CD14-positive monocyte (primary cell): ENCODE measurements around the gene GJC3. TPM values are rescaled to one million over a fixed set of nuclear protein-coding genes. Genes with fewer than 3 reads are reported as not detected.
"Not testable (repeated sequence)": the region's sequence is repeated elsewhere in the genome, so short reads cannot be mapped to it uniquely, and the experiment has no call there.

Source experiments
- DNase-seq, 3 donors: peaks; one replicate each; pipeline ENCODE4 v3.0.0-alpha.2; 2011 to 2022
- H2AFZ ChIP-seq: 2 replicates; pipeline ENCODE4 v1.6.0; 2012; ENCODE audit warnings: mild to moderate bottlenecking, low read depth, low read length, inconsistent platforms; ENCODE audit not compliant: insufficient read depth, poor library complexity, severe bottlenecking
- H3K27ac ChIP-seq, 2 donors: 1 replicate in 1 of 2; 2 replicates in 1 of 2; pipeline ENCODE4 v1.5.1; 2012 to 2013; ENCODE audit warnings: low read length in 2 of 2, control low read depth in 1 of 2, inconsistent platforms in 1 of 2, low read depth in 1 of 2, mild to moderate bottlenecking in 1 of 2
- H3K27me3 ChIP-seq, 2 donors: one replicate each; pipeline versions ENCODE4 v1.6.0 to v1.6.1; 2011 to 2013; ENCODE audit warnings: low read length in 2 of 2; ENCODE audit not compliant: control insufficient read depth in 2 of 2, insufficient read depth in 2 of 2
- H3K36me3 ChIP-seq, 2 donors: replicated peaks in 1 of 2; 1 replicate in 1 of 2; 2 replicates in 1 of 2; pipeline versions ENCODE4 v1.5.1 to v1.6.1; 2012 to 2013; ENCODE audit warnings: low read length in 2 of 2, control low read depth in 1 of 2, inconsistent platforms in 1 of 2, mild to moderate bottlenecking in 1 of 2; ENCODE audit not compliant: insufficient read depth in 2 of 2, control insufficient read depth in 1 of 2
- H3K4me1 ChIP-seq, 2 donors: 1 replicate in 1 of 2; 2 replicates in 1 of 2; pipeline versions ENCODE4 v1.5.1 to v1.6.1; 2012 to 2013; ENCODE audit warnings: low read length in 2 of 2, control low read depth in 1 of 2, inconsistent platforms in 1 of 2, mild to moderate bottlenecking in 1 of 2, moderate library complexity in 1 of 2; ENCODE audit not compliant: insufficient read depth in 2 of 2, control insufficient read depth in 1 of 2
- H3K4me2 ChIP-seq: replicated peaks from 2 replicates; pipeline ENCODE3; 2012; ENCODE audit warnings: low read length, moderate library complexity, mild to moderate bottlenecking; ENCODE audit not compliant: poor library complexity, severe bottlenecking; ENCODE audit errors: extremely low read depth
- H3K4me3 ChIP-seq, 3 experiments: fragments of 200-600 bp in 1 of 3; sonication (generic) in 1 of 3; replicated peaks in 1 of 3; 1 replicate in 2 of 3; 2 replicates in 1 of 3; pipeline ENCODE4 v1.5.1; 2011 to 2013; ENCODE audit warnings: low read length in 3 of 3, mild to moderate bottlenecking in 3 of 3, control low read depth in 2 of 3, low read depth in 2 of 3, inconsistent platforms in 1 of 3, moderate library complexity in 1 of 3
- H3K79me2 ChIP-seq: 2 replicates; pipeline ENCODE4 v1.6.0; 2012; ENCODE audit warnings: mild to moderate bottlenecking, control low read depth, inconsistent platforms, low read length, moderate library complexity; ENCODE audit not compliant: insufficient read depth
- H3K9ac ChIP-seq: 2 replicates; pipeline ENCODE4 v1.6.0; 2017; ENCODE audit warnings: low read length, mild to moderate bottlenecking; ENCODE audit not compliant: insufficient read depth, poor library complexity, severe bottlenecking
- H3K9me3 ChIP-seq, 2 donors: replicated peaks in 1 of 2; 1 replicate in 1 of 2; 2 replicates in 1 of 2; pipeline versions ENCODE4 v1.5.1 to v1.6.1; 2012 to 2013; ENCODE audit warnings: low read length in 2 of 2, control low read depth in 1 of 2; ENCODE audit not compliant: control insufficient read depth in 1 of 2, insufficient read depth in 1 of 2
- H4K20me1 ChIP-seq: 2 replicates; pipeline ENCODE4 v1.6.0; 2012; ENCODE audit warnings: mild to moderate bottlenecking, low read length, control low read depth, moderate library complexity; ENCODE audit not compliant: insufficient read depth
- H3K27ac Mint-ChIP-seq, 7 donors: one replicate each; pipeline ENCODE4 v1.8.0; 2020; ENCODE audit warnings: mild to moderate bottlenecking in 7 of 7, mixed read lengths in 7 of 7, moderate library complexity in 6 of 7, inconsistent platforms in 2 of 7
- H3K27me3 Mint-ChIP-seq, 3 donors: one replicate each; pipeline ENCODE4 v1.8.0; 2021 to 2022; ENCODE audit warnings: low read depth in 3 of 3, mild to moderate bottlenecking in 3 of 3, mixed read lengths in 3 of 3, moderate library complexity in 3 of 3, inconsistent platforms in 1 of 3
- H3K36me3 Mint-ChIP-seq, 2 donors: one replicate each; pipeline ENCODE4 v1.8.0; 2020; ENCODE audit warnings: mixed read lengths in 2 of 2, inconsistent platforms in 1 of 2, mild to moderate bottlenecking in 1 of 2
- H3K4me1 Mint-ChIP-seq: one replicate; pipeline ENCODE4 v1.8.0; 2020; ENCODE audit warnings: mild to moderate bottlenecking, mixed read lengths
- H3K4me3 Mint-ChIP-seq, 2 donors: one replicate each; pipeline ENCODE4 v1.8.0; 2020; ENCODE audit warnings: mild to moderate bottlenecking in 2 of 2, mixed read lengths in 2 of 2, moderate library complexity in 1 of 2
- H3K9me3 Mint-ChIP-seq, 7 donors: one replicate each; pipeline ENCODE4 v1.8.0; 2020 to 2022; ENCODE audit warnings: mixed read lengths in 7 of 7, mild to moderate bottlenecking in 6 of 7, moderate library complexity in 6 of 7, inconsistent platforms in 2 of 7
- WGBS: methylation state at CpG from one replicate; pipeline ENCODE4 v1.1.5; 2013; ENCODE audit warnings: missing lambda C conversion rate; ENCODE audit not compliant: insufficient coverage; 5-methylcytosine and 5-hydroxymethylcytosine counted together
- intact Hi-C, 2 donors: fragments of 100-400 bp; cut with micrococcal nuclease; formaldehyde crosslinking; loops; one replicate each; pipeline versions ENCODE4 v1.15.0 to v1.15.1; 2023
- polyA plus RNA-seq, 3 donors: library from polyadenylated mRNA; depleted of rRNA in 1 of 3; unstranded in 2 of 3; stranded (reverse) in 1 of 3; fragments of 300-500 nt in 2 of 3; fragments of >200 nt in 1 of 3; fragmentation: Illumina TruSeq in 2 of 3; gene quantifications; 1 replicate in 2 of 3; 2 replicates in 1 of 3; pipeline ENCODE4 v1.2.3, GENCODE V29; 2012 to 2021
- TF ChIP-seq, protein P1 (sequence below): fragments of 200-600 bp; IDR thresholded peaks from one replicate; pipeline ENCODE4 v1.8.0; 2022; ENCODE audit warnings: antibody characterized with exemption, mild to moderate bottlenecking

GJC3 gene
- polyA plus RNA-seq, 3 donors, result not detected

DNA sequence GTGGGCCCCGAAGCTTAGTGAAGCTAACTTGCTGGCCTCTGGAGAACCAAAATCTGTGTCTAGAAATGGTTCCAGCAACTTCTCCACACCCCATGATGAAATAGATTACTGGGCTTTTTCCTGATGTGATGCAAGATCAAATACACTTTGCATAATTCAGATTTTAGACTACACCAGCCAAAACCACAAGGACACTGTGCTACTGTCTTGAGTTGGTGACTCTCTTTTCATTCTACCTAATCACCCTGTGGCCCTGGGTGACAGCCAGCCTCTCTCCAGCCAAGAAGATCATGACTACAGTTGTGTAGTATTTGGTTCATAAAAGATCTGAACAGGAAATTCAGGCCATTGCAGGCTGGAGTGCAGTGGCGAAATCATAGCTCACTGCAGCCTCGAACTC, 24.2 kb upstream of the GJC3 start:
- Histone ChIP-seq H3K9ac (no peak overlapping the region), H4K20me1 (no peaks in the 10 kb centered on the region), H3K4me3 (peak overlapping the region in 1 of 3 experiments; percentile 22), H3K27me3 (peaks cover 2% of the 10 kb centered on the region in 2 donors), H3K36me3 (no peaks in the 10 kb centered on the region), H3K27ac (peak overlapping the region; percentile 66 to 77), H3K4me1 (peaks cover 19 to 20% of the 10 kb centered on the region in 2 donors), H2AFZ (peak overlapping the region; percentile 33), H3K4me2 (peak overlapping the region; percentile 40), H3K79me2 (no peaks in the 10 kb centered on the region), H3K9me3 (peaks cover 7 to 8% of the 10 kb centered on the region in 2 donors)
- peak overlapping the region; percentile 74 to 93 (median 84) for H3K27ac Mint-ChIP-seq
- intact Hi-C loops, result no loop called here
- H3K4me1 Mint-ChIP-seq, result peaks cover 32% of the 10 kb centered on the region
- peaks cover 2 to 8% (median 5%) of the 10 kb centered on the region in 3 donors for H3K27me3 Mint-ChIP-seq
- 8% methylated on average over 2 of the region's 3 CpGs for WGBS
- TF ChIP-seq, protein P1, sequence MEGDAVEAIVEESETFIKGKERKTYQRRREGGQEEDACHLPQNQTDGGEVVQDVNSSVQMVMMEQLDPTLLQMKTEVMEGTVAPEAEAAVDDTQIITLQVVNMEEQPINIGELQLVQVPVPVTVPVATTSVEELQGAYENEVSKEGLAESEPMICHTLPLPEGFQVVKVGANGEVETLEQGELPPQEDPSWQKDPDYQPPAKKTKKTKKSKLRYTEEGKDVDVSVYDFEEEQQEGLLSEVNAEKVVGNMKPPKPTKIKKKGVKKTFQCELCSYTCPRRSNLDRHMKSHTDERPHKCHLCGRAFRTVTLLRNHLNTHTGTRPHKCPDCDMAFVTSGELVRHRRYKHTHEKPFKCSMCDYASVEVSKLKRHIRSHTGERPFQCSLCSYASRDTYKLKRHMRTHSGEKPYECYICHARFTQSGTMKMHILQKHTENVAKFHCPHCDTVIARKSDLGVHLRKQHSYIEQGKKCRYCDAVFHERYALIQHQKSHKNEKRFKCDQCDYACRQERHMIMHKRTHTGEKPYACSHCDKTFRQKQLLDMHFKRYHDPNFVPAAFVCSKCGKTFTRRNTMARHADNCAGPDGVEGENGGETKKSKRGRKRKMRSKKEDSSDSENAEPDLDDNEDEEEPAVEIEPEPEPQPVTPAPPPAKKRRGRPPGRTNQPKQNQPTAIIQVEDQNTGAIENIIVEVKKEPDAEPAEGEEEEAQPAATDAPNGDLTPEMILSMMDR, result no peak
- H3K4me3 Mint-ChIP-seq, result peak overlapping the region in 1 of 2 donors; percentile 59
- DNase-seq, result peak; percentile 77 to 82 (median 81)
- H3K36me3 Mint-ChIP-seq, result peaks cover 0 to 2% of the 10 kb centered on the region in 2 donors
- H3K9me3 Mint-ChIP-seq, result peaks cover 5 to 15% (median 10%) of the 10 kb centered on the region in 7 donors

DNA sequence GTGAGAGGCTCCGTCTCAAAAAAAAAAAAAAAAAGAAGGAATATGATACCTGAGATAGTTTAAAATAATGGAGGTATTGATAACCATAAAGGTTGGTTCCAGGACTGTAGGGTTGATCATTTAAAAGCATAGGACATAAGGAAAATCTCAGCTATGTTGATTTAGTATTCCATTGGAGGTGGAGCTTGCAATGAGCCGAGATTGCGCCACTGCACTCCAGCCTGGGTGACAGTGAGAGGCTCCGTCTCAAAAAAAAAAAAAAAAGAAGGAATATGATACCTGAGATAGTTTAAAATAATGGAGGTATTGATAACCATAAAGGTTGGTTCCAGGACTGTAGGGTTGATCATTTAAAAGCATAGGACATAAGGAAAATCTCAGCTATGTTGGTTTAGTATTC, 23.2 kb upstream of the GJC3 start:
- H3K4me1 Mint-ChIP-seq, result peaks cover 36% of the 10 kb centered on the region
- H3K4me3 Mint-ChIP-seq, H3K4me3 ChIP-seq, H3K36me3 ChIP-seq, H3K9me3 ChIP-seq, DNase-seq, intact Hi-C loops, H3K27me3 Mint-ChIP-seq, H3K9ac ChIP-seq, H3K4me2 ChIP-seq, H3K36me3 Mint-ChIP-seq, H3K27ac Mint-ChIP-seq, H4K20me1 ChIP-seq, H3K79me2 ChIP-seq, H3K27me3 ChIP-seq: not testable (repeated sequence)
- Histone ChIP-seq H3K27ac (peak overlapping the region in 1 of 2 donors; percentile 77), H2AFZ (peak overlapping the region; percentile 33), H3K4me1 (peaks cover 22 to 23% of the 10 kb centered on the region in 2 donors)
- WGBS, result no CpG with 5 or more reads among the region's 4 CpGs
- peaks cover 5 to 15% (median 10%) of the 10 kb centered on the region in 7 donors for H3K9me3 Mint-ChIP-seq

DNA sequence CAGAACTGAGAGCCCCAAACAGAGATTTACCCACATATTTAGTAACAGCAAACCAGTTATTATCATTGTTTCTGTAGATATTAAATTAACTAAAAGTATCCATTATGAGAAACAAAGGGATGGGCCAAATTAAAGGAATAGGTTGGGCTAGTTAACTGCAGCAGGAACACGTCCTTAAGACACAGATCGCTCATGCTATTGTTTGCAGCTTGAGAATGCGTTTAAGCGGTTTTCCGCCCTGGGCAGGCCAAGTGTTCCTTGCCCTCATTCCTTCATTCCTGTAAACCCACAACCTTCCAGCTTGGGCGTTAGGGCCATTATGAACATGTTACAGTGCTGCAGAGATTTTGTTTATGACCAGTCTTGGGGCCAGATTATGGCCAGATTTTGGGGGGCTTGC, 21.4 kb upstream of the GJC3 start:
- H3K4me2 ChIP-seq, H3K27me3 Mint-ChIP-seq, H3K9ac ChIP-seq, H3K4me3 ChIP-seq, DNase-seq, H2AFZ ChIP-seq, H3K4me3 Mint-ChIP-seq, H3K27ac ChIP-seq, H3K9me3 ChIP-seq, H3K36me3 ChIP-seq, H3K27ac Mint-ChIP-seq, H3K36me3 Mint-ChIP-seq, intact Hi-C loops, H3K27me3 ChIP-seq, H3K79me2 ChIP-seq, H4K20me1 ChIP-seq: not testable (repeated sequence)
- Mint-ChIP-seq H3K9me3 (peaks cover 5 to 14% (median 10%) of the 10 kb centered on the region in 7 donors), H3K4me1 (peaks cover 38% of the 10 kb centered on the region)
- WGBS, result 100% methylated on average over 1 of the region's 6 CpGs
- peaks cover 26 to 27% of the 10 kb centered on the region in 2 donors for H3K4me1 ChIP-seq
